SKM-1 treated with dmso at 0.1 percent for 144 hours (cell line): Measurements from ENCODE around the gene BLZF1.
"Not testable (repeated sequence)": the region's sequence is repeated elsewhere in the genome, so short reads cannot be mapped to it uniquely, and the experiment has no call there.

ENCODE experiments used
- DNase-seq: peaks from one replicate; lab custom pipeline; 2025; ENCODE audit not compliant: unreplicated experiment; lab: John Stamatoyannopoulos, UW

The BLZF1 gene

GRCh38 chr1:169360415-169360814 lies 7.6 kb upstream of the BLZF1 start:
- no peak for DNase-seq

- DNase-seq = no peak
Observed at GRCh38 chr1:169361281-169361680, 6.7 kb upstream of the BLZF1 start.

DNA sequence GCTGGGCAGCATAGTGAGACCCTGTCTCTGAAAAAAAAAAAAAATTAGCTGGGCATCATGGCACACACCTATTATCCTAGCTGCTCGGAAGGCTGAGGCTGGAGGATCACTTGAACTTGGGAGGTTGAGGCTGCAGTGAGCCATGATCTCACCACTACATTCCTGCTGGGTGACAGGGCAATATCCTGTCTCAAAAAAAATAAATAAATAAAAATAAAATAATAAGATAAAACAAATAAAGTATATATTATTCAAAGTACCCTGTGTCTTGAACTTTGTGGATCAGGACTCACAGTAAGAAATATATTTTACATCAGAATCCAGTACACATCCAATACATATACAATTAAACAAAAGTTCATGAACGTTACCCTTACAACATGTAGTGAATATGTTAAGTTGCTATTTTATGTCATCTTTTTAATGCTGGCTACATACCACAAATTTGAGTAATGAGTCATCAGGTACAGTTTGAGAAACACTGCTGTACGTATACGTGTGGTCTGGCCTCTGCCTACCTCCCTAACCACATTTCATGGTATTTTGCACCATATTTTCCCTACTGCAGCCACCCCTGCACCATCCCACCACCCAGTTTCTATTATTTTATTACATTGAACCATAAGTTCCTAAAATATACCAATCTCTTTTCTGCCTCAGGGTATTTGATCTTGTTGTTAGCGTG lies 4.8 kb upstream of the BLZF1 start:
- DNase-seq = no peak

DNA sequence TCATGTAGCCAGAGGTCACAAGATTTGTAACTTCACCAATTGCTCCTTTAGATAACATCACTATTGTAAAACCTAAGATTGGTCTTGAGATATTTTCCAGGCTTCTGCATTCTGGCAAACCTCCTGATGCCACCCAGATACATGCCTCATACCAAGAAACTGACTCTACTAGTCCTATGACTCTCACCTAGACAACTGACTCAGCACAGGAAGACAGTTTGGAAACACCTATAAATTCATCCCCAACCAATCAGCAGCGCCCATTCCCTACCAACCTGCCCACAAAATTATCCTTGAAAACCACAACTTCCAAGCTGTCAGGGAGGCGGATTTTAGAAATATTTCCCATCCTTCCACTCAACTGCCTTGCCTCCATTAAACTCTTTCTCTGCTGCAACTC lies 3.0 kb upstream of the BLZF1 start:
- DNase-seq = no peak

DNA sequence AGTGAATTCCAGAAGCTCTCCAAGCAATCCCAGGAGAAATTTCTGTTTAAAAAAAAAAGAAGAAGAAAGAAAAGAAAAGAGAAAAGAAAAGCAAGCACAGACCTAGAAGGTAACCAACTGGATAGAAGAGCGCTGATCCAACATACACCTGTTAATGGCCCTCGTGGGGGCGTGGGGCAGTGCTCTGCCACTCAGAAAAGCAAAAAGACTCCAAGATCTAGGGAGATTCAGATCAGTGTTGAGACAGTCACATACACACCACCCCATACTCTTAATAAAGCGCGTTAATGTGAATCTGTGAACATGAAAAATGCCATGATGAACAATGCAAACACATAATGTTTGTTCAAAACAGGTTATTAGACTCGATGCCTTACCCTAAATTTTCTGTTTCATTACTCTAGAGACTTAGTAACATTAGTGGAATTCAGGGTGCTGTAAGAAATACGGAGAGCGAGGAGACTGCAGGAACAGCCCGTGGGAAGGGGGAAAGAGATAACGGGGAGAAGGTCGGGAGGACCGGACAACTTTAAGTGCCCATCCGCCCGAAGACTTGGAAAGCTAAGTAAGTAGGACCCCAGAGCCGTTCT lies 804 bp upstream of the BLZF1 start:
- DNase-seq = no peak

- DNase-seq = no peak
Observed at GRCh38 chr1:169368406-169368769, 393 bp downstream of the BLZF1 start.

DNA sequence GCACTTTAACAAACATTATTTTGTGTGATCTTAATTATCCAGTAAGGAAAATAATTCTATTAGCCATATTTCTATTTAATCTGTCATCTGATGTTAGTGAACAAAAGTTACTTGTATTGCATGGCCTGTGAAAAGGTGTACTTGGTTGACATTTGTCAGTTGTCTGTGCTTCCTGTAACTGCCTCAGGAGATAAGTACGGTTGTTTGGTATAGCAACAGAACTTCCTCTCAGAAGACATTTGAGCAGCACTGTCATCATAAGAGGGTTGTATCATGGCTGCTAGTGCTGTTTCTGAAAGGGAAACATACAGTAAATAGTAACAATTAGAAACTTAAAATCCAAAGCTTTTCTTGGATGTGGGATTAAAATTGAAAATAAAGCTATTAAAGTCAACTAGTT lies 3.4 kb downstream of the BLZF1 start:
- no peak for DNase-seq

DNA sequence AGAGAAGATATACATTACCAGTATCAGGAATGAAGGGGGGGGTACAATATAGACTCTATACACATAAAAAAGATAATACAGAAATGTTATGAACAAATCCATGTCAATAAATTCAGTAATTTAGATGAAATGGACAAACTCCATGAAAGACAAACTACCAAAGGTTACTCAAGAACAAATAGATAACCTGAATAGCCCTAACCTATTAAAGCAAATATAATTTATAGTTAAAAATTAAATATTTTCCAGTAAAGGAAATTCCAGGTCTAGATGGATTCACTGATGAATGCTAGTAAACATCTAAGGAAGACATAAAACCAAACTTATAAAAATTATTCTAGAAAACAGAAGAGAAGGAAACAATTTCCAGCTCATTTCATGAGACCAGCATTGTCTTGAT lies 13.2 kb downstream of the BLZF1 start:
- DNase-seq = no peak

DNA sequence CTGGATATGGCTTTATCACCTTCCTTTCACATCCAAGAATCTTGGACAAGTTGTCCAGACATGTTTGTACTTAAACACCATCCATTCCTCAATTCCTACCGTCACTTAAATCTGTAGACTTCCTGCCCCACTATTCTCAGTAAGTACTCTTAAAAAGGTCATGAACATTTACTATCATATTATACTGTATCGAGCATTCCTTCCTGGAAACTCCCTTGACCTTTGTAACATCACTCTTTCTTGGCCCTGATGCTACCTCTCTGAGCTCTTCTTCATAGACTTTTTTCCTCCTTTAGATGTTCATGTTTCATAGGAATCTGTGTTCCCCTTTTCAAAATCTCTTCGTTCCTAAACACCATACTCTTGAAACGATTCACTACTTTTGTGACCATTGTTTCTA lies 15.5 kb downstream of the BLZF1 start:
- DNase-seq = no peak

DNA sequence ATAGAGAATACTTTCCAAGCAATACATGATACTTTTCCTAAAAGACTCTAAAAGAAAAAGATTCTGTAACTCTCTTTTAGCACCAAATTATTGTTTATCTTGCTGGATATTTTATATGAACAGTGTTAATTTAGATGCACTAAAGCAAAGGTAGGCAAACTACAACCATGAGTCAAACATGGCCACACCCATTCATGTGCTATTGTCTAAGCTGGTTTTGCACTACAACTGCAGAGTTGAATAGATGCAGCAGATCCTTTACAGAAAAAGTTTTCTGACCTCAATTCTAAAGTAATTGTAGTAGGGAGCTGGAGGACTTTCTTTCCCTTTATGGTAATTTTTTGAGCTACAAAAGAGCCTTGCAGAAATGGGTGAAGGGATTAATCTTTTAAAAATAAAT lies 19.4 kb downstream of the BLZF1 start:
- DNase-seq = no peak

DNA sequence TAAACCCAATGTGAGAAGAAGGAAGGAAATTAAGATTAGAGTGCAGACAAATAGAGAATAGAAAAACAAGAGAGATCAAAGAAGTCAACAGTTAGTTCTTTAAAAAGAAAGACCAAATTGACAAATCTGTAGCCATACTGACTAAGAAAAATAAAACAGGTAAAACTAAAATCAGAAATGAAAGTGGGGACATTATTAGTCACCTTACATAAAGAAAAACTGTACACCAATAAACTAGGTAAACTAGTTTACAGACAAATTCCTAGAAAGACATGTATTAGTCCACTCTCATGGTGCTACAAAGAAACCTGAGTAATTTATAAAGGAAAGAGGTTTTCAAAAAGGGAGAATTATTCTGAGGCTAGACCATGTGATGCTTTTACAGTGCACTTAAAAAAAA lies 22.3 kb downstream of the BLZF1 start:
- DNase-seq = no peak

DNA sequence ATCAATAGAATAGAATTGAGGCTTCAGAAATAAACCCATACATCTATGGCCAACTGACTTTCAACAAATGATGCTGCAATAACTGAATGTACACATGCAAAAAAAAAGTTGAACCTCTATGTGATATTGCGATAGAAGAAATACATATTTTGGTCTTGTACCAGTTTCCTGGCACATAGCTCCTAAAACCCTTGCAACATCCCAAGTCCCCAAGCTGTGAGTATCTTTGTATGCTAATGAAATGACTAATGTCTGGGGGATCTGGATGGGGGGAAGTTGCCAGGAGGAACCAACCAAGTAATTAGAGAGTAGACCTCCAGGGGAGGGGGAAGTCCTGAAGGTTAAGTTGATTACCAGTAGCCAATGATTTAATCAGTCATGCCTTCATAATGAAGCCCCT lies 24.4 kb downstream of the BLZF1 start:
- DNase-seq = peak; percentile 18

DNA sequence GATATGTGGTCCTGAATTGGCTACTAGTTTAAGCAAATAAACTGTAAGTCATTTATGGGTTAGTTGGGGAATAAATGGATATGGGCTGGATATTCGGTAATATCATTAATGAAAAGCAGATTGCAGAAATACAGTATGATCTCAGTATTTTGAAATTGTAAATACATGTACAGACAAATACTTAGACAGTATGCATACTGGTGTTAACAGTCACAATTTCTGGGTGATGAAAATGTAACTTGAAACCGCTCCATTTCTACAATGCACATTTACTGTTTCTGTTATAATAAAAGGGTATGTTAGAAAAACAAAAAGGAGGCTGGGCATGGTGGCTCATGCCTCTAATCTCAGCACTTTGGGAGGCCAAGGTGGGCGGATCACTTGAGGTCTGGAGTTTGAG lies 28.0 kb downstream of the BLZF1 start:
- no peak for DNase-seq

DNA sequence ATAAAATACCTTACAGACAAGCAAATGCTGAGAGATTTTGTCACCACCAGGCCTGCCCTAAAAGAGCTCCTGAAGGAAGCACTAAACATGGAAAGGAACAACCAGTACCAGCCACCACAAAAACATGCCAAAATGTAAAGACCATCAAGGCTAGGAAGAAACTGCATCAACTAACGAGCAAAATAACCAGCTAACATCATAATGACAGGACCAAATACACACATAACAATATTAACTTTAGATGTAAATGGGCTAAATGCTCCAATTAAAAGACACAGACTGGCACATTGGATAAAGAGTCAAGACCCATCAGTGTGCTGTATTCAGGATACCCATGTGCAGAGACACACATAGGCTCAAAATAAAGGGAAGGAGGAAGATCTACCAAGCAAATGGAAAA lies 34.6 kb downstream of the BLZF1 start:
- not testable (repeated sequence) for DNase-seq

DNA sequence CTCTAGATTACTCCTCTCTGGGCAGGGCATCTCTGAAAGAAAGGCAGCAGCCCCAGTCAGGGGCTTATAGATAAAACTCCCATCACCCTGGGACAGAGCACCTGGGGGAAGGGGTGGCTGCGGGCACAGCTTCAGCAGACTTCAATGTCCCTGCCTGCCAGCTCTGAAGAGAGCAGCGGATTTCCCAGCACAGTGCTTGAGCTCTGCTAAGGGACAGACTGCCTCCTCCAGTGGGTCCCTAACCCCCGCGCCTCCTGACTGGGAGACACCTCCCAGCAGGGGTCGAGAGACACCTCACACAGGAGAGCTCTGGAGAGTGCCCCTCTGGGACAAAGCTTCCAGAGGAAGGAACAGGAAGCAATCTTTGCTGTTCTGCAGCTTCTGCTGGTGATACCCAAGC lies 40.3 kb downstream of the BLZF1 start:
- not testable (repeated sequence) for DNase-seq

DNA sequence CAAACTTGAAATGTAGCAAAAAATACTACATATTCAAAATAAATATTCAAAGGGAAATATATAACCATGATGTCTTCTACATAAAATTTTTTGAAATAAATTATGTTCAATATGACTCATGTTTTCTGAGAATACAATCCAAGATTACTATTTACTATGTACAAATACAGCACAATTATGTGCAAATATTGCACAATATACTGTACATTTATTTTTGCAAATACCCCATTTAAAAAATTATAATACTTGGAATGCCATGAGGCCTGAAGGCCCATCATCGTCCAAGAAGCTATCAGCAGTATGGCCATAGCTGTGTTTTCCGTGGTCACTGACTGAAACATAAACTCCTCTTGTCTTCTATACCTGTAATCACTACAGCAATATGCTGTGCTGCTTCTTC lies 47.0 kb downstream of the BLZF1 start:
- no peak for DNase-seq

- no peak for DNase-seq
Observed at GRCh38 chr1:169421309-169421708, 53.3 kb downstream of the BLZF1 start.

GRCh38 chr1:169426174-169426705 lies 58.2 kb downstream of the BLZF1 start:
- DNase-seq = no peak

GRCh38 chr1:169427081-169427641 lies 59.2 kb downstream of the BLZF1 start, which contains the start of gene CCDC181:
Gene CCDC181 (minus strand): TSS chr1:169427474. CDS start chr1:169424927, 2,547 bp downstream.
- DNase-seq = peak; percentile 29
